GM18498 (cell line): ENCODE measurements around the gene TCF7L1.

Experiments
- ATAC-seq: cut with Tn5 transposase; IDR thresholded peaks from one replicate; pipeline ENCODE4 v1.9.1; 2021; ENCODE audit warnings: mild to moderate bottlenecking, moderate library complexity; ENCODE audit not compliant: unreplicated experiment

Gene TCF7L1

GRCh38 chr2:85215448-85216401 is 82.5 kb downstream of the TCF7L1 start:
- no peak for ATAC-seq

GRCh38 chr2:85216927-85217326 is 83.7 kb downstream of the TCF7L1 start:
- ATAC-seq: no peak

DNA sequence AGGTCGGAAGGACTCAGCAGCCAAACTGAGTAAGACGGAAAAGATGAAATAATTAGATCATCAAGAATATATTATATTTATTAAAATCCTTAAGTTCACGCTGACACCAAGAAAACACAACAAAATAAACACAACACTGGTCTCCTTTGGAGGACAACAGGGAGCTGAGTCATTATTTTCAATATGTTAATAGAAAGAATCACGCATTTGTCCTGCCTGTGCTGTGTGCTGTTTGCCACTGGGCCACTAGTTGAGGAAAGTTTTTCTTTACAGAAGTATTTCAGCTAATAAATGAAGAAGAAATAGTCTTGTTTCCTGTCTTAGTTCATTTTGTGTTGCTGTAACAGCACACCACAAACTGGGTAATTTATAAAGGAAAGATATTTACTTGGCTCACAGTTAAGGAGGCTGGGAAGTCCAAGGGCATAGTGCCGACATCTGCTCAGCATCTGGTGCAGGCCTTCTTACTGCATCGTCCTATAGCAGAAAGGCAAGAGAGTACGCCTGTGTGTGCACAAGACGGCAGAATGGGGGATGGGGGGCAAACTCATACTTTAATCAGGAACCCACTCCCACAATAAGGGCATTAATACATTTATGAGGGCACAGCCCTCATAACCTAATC is 88.0 kb downstream of the TCF7L1 start:
- no peak for ATAC-seq

DNA sequence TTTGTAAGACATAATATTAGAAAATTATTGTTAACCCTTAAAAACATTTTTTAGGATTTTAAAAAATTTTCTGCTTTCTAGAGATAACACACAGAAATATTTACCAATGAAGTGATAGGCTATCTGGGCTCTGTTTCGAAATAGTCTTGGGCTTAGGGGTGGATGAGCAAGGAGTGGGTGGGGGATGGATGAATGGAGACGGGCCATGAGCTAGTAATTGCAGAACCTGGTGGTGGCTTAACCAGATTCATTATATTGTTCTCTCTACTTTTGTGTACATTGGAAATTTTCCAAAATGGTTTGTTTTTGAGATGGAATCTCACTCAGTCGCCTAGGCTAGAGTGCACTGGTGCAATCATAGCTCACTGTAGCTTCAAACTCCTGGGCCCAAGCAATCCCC is 89.6 kb downstream of the TCF7L1 start:
- no peak for ATAC-seq

GRCh38 chr2:85226783-85227182 is 93.6 kb downstream of the TCF7L1 start:
- no peak for ATAC-seq

DNA sequence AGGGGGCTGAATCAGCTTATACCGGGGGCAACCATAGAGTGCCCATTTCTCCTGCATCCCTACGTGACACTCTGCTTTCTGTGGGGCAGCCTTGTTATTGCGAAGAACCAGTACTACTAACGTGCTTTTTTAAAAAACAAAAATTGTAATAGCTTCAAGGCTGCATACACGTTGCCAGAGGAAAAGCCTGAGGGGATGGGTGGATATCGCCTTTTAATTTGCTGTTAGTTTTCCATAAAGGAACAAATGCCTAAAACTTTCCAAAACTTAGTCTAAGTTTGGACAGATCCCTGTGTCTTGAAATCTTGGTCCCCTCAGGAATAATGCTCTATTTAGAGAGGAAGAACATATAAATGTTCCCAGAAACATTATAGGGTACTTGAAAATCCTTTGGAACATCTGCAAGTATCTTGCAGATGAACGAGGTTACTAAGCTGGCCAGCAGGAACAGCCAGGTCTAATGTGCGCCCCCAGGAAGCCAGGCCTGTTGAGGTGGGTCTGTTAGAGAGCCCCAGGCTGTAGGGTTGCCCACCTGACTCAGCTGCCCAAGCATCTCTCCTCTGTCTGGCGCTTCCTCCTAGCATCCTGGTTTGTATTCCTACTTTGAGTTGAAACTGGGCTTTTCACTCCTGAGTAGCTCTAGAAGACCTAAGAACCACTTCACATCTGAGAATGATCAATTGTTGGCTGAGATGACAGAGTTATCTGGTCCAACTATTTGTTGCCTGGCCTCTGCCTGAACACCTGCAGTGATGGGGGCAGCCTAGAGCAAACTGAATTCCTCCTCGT is 97.7 kb downstream of the TCF7L1 start:
- ATAC-seq: no peak

- ATAC-seq: no peak
Measured at GRCh38 chr2:85231468-85231805, 98.2 kb downstream of the TCF7L1 start.

- no peak for ATAC-seq
Measured at GRCh38 chr2:85231952-85232351, 98.8 kb downstream of the TCF7L1 start.

DNA sequence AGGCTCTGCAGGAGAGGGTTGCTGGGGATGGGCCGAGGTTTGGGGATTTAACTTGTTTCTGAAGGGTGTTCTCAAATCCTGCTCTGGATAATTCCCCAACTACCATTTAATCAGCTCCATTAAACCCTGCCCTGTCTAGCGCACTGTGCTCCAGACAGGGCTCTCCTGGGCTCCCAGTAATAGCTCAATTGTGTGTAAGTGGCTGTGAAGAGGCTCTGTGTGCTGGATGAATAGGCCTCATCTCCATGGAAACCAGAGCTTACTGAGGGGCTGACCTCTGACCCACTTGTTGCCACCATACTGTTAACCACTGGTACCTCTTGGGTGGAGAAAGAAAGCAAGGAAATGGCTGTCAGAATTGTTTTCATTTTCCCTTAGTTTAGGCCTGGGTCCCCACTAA is 101.7 kb downstream of the TCF7L1 start:
- no peak for ATAC-seq

DNA sequence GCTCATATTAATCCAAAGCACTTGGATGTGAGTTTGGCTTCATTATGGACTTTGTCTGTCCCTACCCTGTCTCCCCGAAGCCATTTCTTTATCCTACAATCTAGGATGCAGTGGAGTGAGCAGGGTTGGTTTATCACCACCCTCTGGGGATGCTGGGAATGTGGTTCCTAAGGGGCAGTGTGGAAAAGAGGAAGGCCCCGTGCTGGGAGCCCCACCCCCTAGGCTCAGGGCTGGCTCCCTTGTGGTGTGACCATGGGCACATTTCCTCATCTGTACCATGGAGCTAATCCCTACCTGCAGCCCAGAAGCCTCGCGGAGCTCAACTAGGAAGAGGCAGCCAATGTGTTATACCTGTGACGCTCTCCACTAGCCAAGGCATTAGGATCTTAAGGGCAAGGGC is 102.1 kb downstream of the TCF7L1 start:
- no peak for ATAC-seq

GRCh38 chr2:85236084-85236483 is 102.9 kb downstream of the TCF7L1 start:
- no peak for ATAC-seq

DNA sequence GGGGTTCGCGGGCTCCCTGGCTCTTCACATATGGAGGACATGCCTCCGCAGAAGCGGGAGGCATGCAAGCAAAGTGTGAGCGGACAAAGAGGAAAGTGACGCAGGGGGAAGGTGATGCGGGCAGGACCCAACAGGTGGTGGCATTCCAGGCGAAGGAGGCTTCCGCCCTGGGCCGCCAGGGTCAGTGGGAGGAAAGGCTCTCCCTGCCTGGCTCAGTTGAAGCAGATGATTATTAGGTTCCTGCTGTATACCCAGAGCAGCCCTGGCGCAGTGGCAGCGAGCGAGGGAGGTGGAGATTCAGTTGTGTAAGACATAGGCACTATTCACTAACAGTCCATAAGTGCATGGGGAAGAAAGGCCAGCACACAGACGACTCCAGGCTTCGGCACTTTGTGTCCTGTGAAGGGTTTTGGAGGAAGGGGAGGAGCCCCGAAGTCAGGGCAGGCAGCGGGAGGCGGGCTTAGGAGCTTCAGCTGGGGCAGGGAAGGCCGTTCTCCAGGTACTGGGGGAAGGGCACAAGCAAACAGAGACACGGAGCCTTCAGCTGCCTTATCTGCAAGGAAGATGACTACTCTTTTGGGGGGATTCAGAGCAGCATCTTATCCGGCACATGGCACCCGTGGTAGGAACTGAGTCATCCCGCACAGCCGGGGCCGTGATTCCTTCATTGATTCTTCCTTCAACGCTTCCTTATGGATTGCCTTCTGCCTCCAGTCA is 104.8 kb downstream of the TCF7L1 start:
- ATAC-seq: no peak

GRCh38 chr2:85238607-85239006 is 105.4 kb downstream of the TCF7L1 start:
- no peak for ATAC-seq

DNA sequence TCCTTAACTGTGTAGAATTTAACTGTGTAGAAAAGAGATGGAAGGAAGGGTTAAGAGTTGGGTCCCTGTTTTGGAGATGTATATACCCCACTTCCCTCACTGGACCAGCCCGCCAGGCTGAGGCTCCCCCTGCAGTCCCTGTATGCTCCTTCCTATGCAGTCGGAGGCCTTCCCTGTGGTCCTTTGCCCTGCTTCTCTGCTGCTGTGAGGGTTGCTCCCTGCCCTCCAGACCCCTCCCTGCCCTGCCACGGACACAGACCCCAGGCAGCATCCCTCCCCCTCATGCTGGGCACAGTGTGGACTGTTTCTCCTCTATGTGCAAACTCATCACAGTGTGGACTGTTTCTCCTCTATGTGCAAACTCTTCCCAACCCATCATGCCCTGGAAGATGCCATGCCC is 105.9 kb downstream of the TCF7L1 start:
- ATAC-seq: no peak

DNA sequence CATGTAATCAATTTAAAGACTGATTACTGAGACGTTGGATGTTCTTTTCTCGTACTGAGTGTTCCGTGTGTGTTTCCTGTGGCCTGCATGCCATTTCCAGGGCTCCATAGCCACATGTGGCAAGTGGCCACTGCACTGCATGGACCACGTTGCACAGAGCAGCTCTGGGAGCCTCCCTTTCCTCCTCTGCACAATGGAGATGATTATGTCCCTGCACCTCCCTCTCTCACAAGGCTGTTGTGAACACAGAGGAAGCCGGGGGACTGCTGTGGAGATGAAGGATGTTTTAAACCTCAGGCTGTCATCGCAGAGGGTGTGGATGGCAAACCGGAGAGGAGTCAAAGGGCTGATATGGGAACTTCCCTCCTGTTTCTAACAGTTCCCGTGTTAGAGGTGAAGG is 106.9 kb downstream of the TCF7L1 start:
- ATAC-seq: no peak

DNA sequence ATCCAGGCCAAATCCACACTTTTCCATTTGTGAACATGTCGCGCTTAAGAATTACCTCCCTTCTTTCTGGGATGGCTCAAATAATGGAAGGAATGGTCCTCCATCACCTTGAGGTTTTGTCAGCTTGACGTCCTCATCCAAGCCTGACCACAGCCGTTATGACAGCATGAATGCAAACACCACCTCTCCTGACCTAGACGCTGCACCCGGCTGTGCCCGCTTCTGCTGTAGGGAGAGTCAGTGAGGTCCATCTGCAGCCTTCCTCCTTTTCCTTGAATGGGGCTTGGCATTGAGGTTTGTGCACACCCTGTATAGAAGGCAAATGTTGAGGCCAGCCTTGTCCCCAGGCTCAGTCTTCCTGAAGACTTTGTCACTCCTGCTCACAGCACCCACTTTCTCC is 109.1 kb downstream of the TCF7L1 start:
- no peak for ATAC-seq

DNA sequence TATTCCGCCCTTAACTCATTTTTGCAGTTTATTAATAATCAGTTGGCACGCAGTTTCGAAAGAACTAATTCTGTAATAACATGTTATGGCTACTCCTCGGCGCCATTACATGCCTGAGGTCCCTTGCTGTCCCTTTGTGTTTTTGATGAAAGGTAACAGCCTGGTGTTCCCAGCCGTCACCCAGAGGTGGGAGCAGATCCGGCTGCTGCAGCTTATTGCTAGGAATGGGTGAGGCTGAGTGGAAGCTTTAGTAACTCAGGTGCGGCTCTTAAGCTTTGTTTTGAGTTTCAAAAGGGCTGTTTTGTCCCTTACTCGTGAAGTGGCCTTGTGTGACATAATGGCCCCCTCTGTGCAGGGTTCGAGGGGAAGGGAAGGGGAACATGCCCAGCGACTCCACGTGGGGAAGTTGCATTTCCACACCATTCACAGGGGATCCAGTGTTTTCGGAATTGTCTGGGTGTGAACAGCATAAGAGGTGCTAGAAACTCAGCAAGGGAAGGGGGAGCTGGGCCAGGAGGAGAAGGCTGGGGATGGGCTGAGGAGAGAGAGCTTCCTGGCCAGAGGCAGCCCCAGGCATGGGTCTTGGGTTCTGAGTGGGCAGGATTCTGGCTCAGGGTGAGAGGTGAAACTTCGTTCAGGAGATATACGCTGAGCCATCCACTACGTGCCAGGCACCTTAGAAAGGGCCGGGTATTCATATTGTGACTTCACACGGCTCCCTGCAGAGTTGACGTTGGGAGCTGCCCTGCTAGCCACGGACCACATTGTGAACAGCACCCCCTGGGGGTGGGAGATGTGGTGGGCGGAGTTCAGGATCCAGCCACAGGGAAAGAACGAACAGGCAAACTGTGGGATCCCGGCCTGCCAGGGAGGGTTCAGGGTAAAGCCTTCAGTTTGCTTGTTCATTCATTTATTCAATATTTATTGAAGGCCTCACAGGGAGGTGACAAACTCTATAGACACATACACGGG is 110.2 kb downstream of the TCF7L1 start:
- no peak for ATAC-seq

GRCh38 chr2:85244828-85245227 is 111.6 kb downstream of the TCF7L1 start:
- ATAC-seq: no peak

DNA sequence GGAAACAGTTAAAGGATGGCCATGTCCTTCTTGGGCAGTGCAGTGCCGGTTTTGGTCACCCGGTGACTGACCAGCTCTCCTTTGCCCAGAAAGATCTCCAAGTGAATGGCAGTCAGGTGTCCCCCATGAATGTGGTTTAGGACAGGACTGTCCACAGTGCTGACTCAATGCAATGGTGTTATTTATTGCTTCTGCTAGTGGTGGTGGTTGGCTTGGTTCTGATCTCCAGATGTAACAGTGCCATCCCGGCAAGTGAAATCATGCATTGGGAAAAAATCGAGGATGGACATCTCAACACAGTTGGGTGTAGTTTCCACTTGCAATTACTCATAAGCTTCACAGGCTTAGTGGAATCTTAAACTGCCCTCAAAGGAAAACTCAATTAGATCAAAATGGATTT is 112.7 kb downstream of the TCF7L1 start:
- no peak for ATAC-seq

DNA sequence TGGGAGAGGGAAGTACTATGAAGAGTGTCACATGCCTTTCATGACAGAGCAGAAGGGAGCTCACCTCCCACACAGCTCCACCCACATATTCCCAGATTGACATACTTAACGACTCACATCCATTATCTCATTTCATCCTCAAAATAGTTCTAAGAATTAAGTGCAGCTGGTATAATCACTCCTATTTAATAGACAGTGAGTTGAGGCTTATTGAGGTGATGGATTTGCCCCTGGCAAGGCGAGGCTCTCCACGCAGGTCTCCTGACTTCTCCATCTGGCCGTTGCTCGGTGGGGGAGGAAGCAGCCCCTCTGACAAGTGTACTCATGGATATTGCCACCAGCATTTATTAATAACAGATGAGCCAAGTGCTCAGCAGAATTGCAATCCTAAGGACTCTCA is 113.2 kb downstream of the TCF7L1 start:
- ATAC-seq: no peak
